WTC11 (cell line): ENCODE measurements around the gene ASB5.

Experiments
- ATF3 ChIP-seq: sonication (generic); formaldehyde crosslinking; conservative IDR thresholded peaks from 2 replicates; pipeline ENCODE4 v1.8.1; 2022; ENCODE audit warnings: mild to moderate bottlenecking, missing genetic modification reagents
- CTCF ChIP-seq: fragments of 200-600 bp; IDR thresholded peaks from 2 replicates; pipeline ENCODE4 v1.8.0; 2022; ENCODE audit warnings: antibody characterized with exemption
- FOXJ3 ChIP-seq: sonication (generic); formaldehyde crosslinking; IDR thresholded peaks from 2 replicates; pipeline ENCODE4 v1.9.0; 2021; ENCODE audit warnings: missing genetic modification reagents, mild to moderate bottlenecking, borderline replicate concordance
- IRF2 ChIP-seq: sonication (generic); formaldehyde crosslinking; IDR thresholded peaks from 2 replicates; pipeline ENCODE4 v1.8.0; 2022; ENCODE audit warnings: low read depth, missing genetic modification reagents, borderline replicate concordance
- MAX ChIP-seq: sonication (generic); formaldehyde crosslinking; IDR thresholded peaks from 2 replicates; pipeline ENCODE4 v1.8.0; 2022; ENCODE audit warnings: mild to moderate bottlenecking, missing genetic modification reagents
- NR3C1 ChIP-seq: sonication (generic); formaldehyde crosslinking; conservative IDR thresholded peaks from 2 replicates; pipeline ENCODE4 v1.8.1; 2023; ENCODE audit warnings: low read depth, mild to moderate bottlenecking, missing genetic modification reagents
- SMAD4 ChIP-seq: sonication (generic); formaldehyde crosslinking; IDR thresholded peaks from 2 replicates; pipeline ENCODE4 v1.8.0; 2022; ENCODE audit warnings: mild to moderate bottlenecking, missing genetic modification reagents
- SP1 ChIP-seq: sonication (generic); formaldehyde crosslinking; conservative IDR thresholded peaks from 2 replicates; pipeline ENCODE4 v1.8.1; 2022; ENCODE audit warnings: missing genetic modification reagents
- ZBTB43 ChIP-seq: sonication (generic); formaldehyde crosslinking; IDR thresholded peaks from 2 replicates; pipeline ENCODE4 v1.8.1; 2023; ENCODE audit warnings: mild to moderate bottlenecking, missing genetic modification reagents

- TF ChIP-seq CTCF (no peak), SP1 (no peak), MAX (CRISPR knock-in tag) (no peak), ZBTB43 (CRISPR knock-in tag) (no peak), SMAD4 (no peak), NR3C1 (no peak), IRF2 (CRISPR knock-in tag) (no peak), ATF3 (CRISPR knock-in tag) (no peak), FOXJ3 (CRISPR knock-in tag) (no peak)
Measured at GRCh38 chr4:176230836-176231235, 38.2 kb downstream of the ASB5 start.
